Fibroblast of lung (primary cell): ENCODE results near the gene GPR32.

ENCODE experiments used
- CTCF ChIP-seq, 2 donors: IDR thresholded peaks in 1 of 2; conservative IDR thresholded peaks in 1 of 2; 1 replicate in 1 of 2; 2 replicates in 1 of 2; pipeline ENCODE4 v1.5.1; 2011 to 2012; ENCODE audit warnings: low read length in 2 of 2, control low read depth in 1 of 2, inconsistent platforms in 1 of 2, low read depth in 1 of 2, mild to moderate bottlenecking in 1 of 2
- EZH2 ChIP-seq: IDR thresholded peaks from 2 replicates; pipeline ENCODE4 v1.5.1; 2012; ENCODE audit warnings: low read length, control low read depth, mild to moderate bottlenecking; ENCODE audit errors: missing control alignments

GRCh38 chr19:50768277-50768676, 2.0 kb upstream of the GPR32 start:
- no peak for TF ChIP-seq CTCF (conservative IDR thresholded peaks at IDR 0.05 in 1 of 2, IDR thresholded peaks at IDR 0.05 in 1 of 2; ENCODE audit: low read depth in 1 of 2, low read length in 2 of 2)
- no peak for TF ChIP-seq EZH2
